Hippocampal formation (tissue), 2 donors: Measurements from ENCODE around the gene TCERG1.
A peak's percentile ranks its signal among the peaks of the same experiment; 100 is the strongest.
"Not testable (repeated sequence)": the region's sequence is repeated elsewhere in the genome, so short reads cannot be mapped to it uniquely, and the experiment has no call there.

Experiments
- DNase-seq, 2 donors: peaks; one replicate each; lab custom pipeline; 2025; lab: John Stamatoyannopoulos, UW

Gene TCERG1

DNA sequence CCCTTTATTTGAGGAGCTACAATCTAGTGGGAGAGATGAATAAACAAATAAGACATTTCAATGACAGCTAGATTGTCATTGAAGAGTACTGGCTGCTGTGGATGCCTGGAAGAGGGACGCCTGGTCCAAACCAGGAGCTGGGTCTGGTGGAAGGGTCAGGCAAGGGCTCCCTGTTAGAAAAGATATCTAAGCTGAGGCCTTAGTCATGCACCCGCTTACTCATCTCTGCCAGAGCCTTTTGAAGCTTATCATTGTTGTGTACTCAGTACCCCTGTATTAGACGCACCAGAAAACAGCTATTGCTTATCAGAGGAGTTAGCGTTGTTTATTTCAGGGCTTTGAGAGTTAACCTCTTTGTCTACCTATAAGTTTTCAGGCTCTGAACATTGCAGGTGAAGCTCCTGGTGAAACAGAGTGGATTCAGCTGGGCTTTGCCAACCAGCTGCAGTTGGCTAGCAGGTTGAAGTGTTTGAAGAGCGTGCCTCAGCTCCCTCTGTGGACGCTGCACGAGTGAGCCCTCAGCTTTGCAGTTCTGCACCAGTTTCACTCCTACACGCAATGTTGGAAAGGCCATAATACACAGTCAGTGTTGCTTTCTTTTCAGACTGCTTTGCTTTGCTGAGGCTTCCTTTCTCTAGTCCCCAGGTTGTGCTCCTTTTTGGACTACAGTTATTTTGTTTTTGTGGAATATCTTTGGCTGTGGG lies 74.4 kb downstream of the TCERG1 start:
- DNase-seq, result no peak

DNA sequence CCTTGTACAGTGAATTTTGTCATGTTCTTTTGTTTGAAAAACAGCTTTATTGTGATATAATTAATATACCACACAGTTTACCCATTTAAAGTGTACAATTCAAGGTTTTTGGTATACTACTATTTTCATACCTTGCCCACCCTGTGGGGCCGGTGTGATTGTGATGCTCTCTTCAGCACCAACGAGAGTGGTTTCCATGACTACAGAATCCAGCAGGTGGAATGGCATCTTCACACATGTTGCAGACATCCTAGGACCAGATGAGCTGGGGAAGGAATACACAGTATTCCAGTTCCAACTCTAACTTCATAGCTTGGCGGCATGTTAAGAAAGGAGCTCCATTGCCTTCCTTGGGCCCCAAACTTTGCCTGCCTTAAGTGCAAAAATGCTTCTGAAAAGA lies 76.6 kb downstream of the TCERG1 start:
- no peak for DNase-seq

DNA sequence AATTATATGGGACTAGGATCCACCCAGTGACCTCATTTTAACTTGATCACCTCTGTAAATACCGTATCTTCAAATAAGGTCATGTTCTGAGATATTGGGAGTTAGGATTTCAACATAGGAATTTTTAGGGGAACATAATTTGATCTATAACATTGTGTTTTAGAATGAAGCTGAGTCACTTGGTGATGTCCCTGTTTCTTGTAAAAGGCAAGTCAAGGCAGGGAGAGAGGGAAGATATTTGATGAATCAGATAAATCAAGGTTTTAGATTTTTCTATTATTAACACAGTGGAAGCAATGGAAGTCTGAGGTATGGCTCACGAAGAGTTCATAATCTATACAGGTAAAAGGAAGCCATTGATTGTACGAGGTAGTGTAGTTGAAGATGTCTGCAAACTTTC lies 80.7 kb downstream of the TCERG1 start:
- DNase-seq, result no peak

- no peak for DNase-seq
These were observed 81.1 kb downstream of the TCERG1 start for GRCh38 chr5:146528236-146528635.

GRCh38 chr5:146529984-146530383 lies 82.9 kb downstream of the TCERG1 start:
- no peak for DNase-seq

DNA sequence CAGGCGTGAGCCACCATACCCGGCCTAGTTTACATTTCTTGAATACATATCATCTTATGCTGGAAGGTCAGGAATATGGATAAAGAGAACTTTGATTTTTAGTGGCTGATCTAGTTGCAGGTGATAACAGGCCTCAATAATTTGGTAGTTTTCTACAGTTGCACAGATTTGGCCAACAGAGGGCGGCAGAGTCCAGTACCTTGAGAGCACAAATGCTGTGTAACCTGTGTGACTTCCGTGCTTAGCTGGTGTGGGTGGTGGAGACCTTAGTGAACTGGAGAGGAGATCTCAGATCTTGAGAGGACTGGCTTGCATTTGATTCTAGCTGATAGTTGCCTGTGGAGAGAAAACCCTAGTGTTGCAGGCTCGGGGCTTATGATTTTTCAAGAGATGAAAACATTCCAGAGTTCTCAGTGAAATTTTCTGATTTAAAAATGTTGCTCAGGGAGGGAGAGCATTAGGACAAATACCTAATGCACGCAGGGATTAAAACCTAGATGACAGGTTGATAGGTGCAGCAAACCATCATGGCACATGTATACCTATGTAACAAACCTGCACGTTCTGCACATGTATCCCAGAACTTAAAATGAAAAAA lies 86.2 kb downstream of the TCERG1 start:
- DNase-seq, result peak; percentile 30 to 55

DNA sequence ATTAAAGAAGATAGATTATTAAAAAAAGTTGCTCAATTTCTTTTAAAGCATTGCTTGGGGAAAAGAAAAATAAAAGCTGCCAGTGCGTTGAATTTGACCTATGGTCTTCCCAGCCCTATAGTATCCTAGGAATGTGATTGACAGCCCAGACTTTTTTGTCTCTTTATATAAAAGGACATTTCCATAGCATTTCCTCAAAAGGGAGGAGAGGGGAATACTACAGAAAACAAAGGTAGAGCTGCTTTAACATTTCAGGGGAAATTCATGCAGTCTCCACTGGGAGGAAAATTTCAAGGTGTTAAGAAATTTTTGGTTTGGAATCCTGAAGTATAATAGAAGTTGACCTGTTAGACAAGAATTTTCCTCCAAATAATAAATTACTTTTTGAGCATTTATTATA lies 86.7 kb downstream of the TCERG1 start:
- no peak for DNase-seq

DNA sequence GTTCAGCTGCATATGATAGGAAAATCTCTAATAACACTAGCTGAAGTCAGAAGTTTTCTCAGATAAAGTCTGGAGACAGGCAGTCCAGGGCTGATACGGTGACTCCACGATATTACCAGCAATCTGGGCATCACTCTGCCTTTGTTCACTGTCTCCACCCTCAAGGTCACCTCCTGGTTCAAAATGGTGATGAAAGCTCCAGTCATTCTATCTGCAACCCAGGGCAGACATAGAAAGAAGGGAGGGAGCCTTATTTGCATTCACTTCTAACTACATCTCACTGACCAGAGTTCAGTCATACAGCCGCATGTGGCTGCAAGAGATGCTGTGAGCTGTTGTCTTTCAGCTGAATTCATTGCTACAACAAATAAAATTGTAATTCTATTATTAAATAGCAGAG lies 91.3 kb downstream of the TCERG1 start:
- DNase-seq, result no peak

- DNase-seq, result no peak
These were observed 92.8 kb downstream of the TCERG1 start for GRCh38 chr5:146539973-146540372.

DNA sequence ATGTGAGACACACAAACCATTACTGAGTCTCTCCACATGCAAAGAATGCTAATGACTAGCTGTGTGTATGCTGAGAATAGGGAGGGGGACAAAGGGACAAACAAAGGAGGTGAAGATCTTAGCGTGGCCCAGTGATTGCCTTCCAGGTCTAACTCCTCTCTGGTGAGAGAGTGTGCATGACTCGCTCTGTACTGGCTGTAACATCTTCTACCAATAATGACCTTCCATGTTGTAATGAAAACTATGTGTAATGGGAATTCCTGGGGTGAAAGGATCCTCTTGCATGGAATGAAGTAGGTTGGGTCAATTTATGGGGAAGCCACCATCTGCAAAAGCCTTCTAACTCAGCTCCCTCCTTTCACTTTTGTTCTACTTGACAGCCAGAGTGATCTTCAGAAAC lies 93.3 kb downstream of the TCERG1 start:
- DNase-seq, result no peak

- DNase-seq, result peak; percentile 67 to 69
These were observed 95.1 kb downstream of the TCERG1 start for GRCh38 chr5:146541958-146542849.

GRCh38 chr5:146544232-146544631 lies 97.1 kb downstream of the TCERG1 start:
- DNase-seq, result no peak

DNA sequence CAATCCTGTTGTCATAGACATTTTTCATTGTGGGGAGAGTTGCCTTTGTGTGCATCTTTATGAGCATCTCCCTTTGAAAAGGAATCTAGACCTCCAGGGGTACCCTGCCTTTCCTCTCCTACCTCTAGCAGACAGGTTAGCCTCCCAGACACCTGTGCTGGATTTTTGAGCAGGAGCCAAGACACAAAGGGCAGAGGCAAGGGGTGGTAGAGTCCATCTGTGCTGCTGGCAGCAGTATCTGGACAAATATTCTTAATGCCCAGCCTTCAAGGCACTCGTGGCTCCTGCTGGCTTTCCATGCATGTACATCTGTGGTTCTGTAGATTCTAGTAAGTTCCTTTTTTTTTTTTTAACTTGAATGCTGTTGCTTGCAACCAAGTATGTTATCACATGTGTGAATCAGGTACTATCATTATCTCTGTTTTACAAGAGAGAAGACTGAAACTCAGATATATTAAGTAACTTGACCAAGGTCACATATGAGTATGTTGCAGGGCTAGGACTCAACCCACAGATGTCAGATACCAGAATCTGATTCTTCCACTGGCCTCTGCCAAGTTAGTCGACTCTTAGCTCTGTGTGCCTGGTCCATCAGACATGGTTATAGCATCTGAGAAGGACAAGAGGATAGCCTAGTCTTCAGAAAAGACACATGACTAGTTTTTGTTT lies 101.8 kb downstream of the TCERG1 start:
- DNase-seq, result no peak

DNA sequence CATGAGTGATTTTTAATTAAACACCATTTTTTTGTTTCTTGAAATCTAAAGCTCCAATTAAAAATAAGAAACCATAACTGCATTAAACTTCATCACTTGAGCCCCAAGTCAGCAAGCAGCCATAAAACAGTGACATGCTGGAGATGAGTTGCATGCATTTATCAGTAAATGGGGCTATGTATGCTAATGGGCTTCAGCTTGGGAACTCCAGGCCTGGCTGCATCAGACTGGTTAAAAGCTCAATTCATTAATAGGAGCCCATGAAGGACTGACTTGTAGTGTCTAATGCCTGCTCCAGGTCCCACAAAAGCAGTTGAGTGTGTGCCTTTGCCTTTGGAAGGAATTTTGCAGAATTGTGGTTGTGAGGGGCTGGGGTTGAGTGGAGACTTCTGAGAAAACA lies 102.5 kb downstream of the TCERG1 start:
- no peak for DNase-seq

- no peak for DNase-seq
These were observed 106.3 kb downstream of the TCERG1 start for GRCh38 chr5:146553446-146553845.

GRCh38 chr5:146556884-146557283 lies 109.8 kb downstream of the TCERG1 start:
- not testable (repeated sequence) for DNase-seq

DNA sequence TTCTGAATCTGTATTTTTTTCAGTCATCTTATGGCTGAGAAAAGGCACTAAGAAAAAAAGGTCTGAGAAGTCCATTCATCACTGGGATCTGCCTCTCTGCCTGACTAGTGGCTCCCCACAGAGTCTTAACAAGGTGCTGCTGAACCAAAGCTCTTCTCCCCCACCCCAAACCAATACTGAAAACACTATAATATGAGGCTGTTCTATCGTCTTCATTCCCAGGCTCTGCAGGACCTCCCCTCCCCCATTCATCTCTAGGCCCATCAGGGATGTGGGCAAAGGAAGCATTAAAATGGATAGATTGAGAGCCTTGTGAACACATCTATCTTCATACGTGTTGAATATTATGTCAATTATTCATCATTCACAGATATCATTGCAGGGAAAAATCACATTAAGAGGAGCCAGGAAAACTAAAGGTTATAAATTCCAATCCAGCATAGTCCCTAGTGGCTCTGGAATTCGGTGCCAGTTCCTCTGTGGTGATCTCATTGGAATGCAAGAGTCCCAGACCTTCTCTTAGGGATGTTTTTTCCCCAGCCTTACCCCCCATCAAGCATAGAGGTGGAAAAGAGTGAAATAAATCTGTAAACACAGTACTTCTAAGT lies 113.2 kb downstream of the TCERG1 start:
- no peak for DNase-seq
